K562 (cell line): ENCODE results near the gene DDX5.

Source experiments
- JUND ChIP-seq, 2 experiments: IDR thresholded peaks; 2 replicates in 1 of 2; 3 replicates in 1 of 2; pipeline ENCODE4 v1.6.1; 2011; ENCODE audit warnings: borderline replicate concordance in 2 of 2, low read depth in 2 of 2, low read length in 2 of 2, improper control_type of control experiment in 1 of 2, missing biosample characterization in 1 of 2, missing genetic modification characterization in 1 of 2, missing genetic modification reagents in 1 of 2
- POLR2AphosphoS2 ChIP-seq: IDR thresholded peaks from 2 replicates; pipeline ENCODE4 v1.6.1; 2012; ENCODE audit warnings: low read length, improper control_type of control experiment
- PRPF4 ChIP-seq: fragments of 200-400 bp; formaldehyde crosslinking; IDR thresholded peaks from one replicate; pipeline ENCODE4 v1.6.1; 2017; ENCODE audit warnings: low read length, low read depth, mild to moderate bottlenecking; ENCODE audit not compliant: insufficient read depth, poor library complexity, severe bottlenecking
- SAFB ChIP-seq: fragments of 200-400 bp; formaldehyde crosslinking; IDR thresholded peaks from 2 replicates; pipeline ENCODE4 v1.6.1; 2017; ENCODE audit warnings: low read depth, low read length, borderline replicate concordance
- ZBTB8A ChIP-seq: fragments of 450-650 bp; IDR thresholded peaks from 2 replicates; pipeline ENCODE4 v1.6.1; 2018; ENCODE audit warnings: mild to moderate bottlenecking, moderate library complexity; ENCODE audit not compliant: partially characterized antibody
- ZNF318 ChIP-seq, 2 experiments: fragments of 450-650 bp; IDR thresholded peaks; 2 replicates each; pipeline ENCODE4 v1.6.1; 2016; ENCODE audit warnings: mild to moderate bottlenecking in 2 of 2, borderline replicate concordance in 1 of 2, low read depth in 1 of 2, moderate library complexity in 1 of 2

GRCh38 chr17:64506576-64507412 is 705 bp upstream of the DDX5 start, which contains the start of gene CEP95:
- TF ChIP-seq POLR2AphosphoS2 (no peak), JUND (IDR thresholded peaks at IDR 0.05; ENCODE audit: borderline replicate concordance, low read depth, low read length) (no peak), JUND (tag; IDR thresholded peaks at IDR 0.05; ENCODE audit: borderline replicate concordance, low read depth, low read length) (peak; percentile 63; the same call in 1 of the 3 replicates), SAFB (peak; percentile 64; the same call in 1 of the 2 replicates), PRPF4 (no peak), ZBTB8A (no peak), ZNF318 (IDR thresholded peaks at IDR 0.05; ENCODE audit: borderline replicate concordance in 1 of 2, low read depth in 1 of 2) (no peak)
